ENCODE results near the gene RPTOR. TPM values are rescaled to one million over a fixed set of nuclear protein-coding genes. Genes with fewer than 3 reads are reported as not detected.

RPTOR gene
- polyA plus RNA-seq, 1 donor from 2014 or later, result 8.0 TPM

DNA sequence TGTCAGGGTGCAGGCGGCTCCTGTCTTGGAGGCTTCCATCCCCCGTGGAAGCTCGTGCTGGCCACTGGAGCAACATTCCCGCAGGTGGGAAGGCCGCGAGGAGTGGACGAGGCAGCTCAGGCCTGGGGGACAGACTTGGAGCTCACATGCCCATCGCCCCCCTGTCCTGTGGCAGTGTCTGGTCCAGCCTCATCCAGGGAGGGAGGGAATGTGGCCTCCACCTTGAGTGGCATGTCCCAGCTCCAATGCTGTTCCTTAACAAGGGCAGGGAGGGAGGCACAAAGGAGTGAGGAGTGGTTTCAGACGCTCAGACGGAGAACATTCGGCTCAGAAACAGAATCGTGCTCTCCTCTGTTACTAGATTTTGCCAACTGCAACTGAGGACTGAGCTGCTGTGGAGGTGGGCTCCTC is 287.6 kb downstream of the RPTOR start:
- Histone ChIP-seq H3K4me2 (ENCODE audit: low read length) (peak overlapping the region; percentile 67), H3K9me2 (ENCODE audit: insufficient read depth, low read length) (no peaks in the 10 kb centered on the region), H3K27me3 (ENCODE audit: insufficient read depth, low read depth, low read length) (no peaks in the 10 kb centered on the region), H2AFZ (ENCODE audit: low read depth, low read length) (peak overlapping the region; percentile 42), H4K20me1 (ENCODE audit: insufficient read depth) (no peaks in the 10 kb centered on the region), H3F3A (ENCODE audit: insufficient read depth, low read length, poor library complexity, severe bottlenecking) (peaks cover 9% of the 10 kb centered on the region), H3K9ac (ENCODE audit: low read length) (peak overlapping the region; percentile 72), H3K36me3 (ENCODE audit: insufficient read depth, low read length) (no peaks in the 10 kb centered on the region), H3K9me3 (ENCODE audit: low read length) (no peaks in the 10 kb centered on the region), H3K4me3 (ENCODE audit: low read length) (peak overlapping the region; percentile 61), H3K79me2 (replicated peaks; ENCODE audit: insufficient read depth, low read length) (no peaks in the 10 kb centered on the region), H3K27ac (ENCODE audit: low read length) (peak overlapping the region; percentile 89)
- TF ChIP-seq POLR2AphosphoS5 (IDR thresholded peaks at IDR 0.05) (peak; percentile 45), RAD21 (conservative IDR thresholded peaks at IDR 0.05) (no peak), TAF1 (IDR thresholded peaks at IDR 0.05; ENCODE audit: low read depth) (no peak)

DNA sequence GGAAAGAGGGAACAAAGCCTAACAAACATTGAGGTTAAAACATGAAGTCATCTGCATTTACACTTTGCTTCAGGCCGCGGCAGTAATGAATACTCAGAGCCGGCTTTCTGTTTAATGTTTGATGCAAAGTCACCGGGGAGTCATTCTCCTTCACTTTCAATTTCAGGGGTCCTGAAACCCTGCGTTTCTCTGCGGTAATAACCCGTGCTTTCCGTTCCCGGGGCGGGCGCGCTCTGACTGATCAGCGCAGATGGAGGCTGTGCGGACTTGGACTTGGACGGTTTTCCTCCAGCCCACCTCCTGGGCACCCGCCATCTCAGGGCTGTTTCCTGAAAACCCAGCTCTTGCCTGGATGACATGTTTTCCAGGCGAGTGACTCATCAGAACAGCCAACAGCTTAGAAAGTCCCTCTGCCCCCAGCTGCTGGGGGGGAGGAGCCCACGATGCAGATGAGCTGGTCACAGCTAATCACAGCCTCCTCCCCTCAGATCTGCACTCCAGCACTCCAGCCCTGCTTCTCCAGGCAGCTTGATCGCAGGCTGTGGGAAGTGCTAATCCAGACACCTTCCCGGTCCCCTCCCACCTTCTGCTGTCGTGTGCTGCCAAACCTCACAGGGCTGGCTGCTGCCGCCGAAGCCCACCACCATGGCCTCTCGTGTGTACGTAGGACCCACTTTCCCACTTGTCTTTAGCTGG is 288.4 kb downstream of the RPTOR start:
- H3K9ac ChIP-seq (ENCODE audit: low read length), result peak overlapping the region; percentile 72
- TF ChIP-seq EP300 (conservative IDR thresholded peaks at IDR 0.05; ENCODE audit: poor library complexity, severe bottlenecking) (no peak), MXI1 (conservative IDR thresholded peaks at IDR 0.05; ENCODE audit: poor library complexity, severe bottlenecking) (peak; percentile 27), TAF1 (IDR thresholded peaks at IDR 0.05; ENCODE audit: low read depth) (peak; percentile 69), SMC3 (conservative IDR thresholded peaks at IDR 0.05; ENCODE audit: poor library complexity) (peak; percentile 63), POLR2AphosphoS5 (IDR thresholded peaks at IDR 0.05) (peak; percentile 65), RAD21 (conservative IDR thresholded peaks at IDR 0.05) (peak; percentile 51), EZH2 (IDR thresholded peaks at IDR 0.05; ENCODE audit: borderline replicate concordance, insufficient read depth, low read length, poor library complexity, severe bottlenecking) (no peak)
- TF ChIP-seq, protein P1, sequence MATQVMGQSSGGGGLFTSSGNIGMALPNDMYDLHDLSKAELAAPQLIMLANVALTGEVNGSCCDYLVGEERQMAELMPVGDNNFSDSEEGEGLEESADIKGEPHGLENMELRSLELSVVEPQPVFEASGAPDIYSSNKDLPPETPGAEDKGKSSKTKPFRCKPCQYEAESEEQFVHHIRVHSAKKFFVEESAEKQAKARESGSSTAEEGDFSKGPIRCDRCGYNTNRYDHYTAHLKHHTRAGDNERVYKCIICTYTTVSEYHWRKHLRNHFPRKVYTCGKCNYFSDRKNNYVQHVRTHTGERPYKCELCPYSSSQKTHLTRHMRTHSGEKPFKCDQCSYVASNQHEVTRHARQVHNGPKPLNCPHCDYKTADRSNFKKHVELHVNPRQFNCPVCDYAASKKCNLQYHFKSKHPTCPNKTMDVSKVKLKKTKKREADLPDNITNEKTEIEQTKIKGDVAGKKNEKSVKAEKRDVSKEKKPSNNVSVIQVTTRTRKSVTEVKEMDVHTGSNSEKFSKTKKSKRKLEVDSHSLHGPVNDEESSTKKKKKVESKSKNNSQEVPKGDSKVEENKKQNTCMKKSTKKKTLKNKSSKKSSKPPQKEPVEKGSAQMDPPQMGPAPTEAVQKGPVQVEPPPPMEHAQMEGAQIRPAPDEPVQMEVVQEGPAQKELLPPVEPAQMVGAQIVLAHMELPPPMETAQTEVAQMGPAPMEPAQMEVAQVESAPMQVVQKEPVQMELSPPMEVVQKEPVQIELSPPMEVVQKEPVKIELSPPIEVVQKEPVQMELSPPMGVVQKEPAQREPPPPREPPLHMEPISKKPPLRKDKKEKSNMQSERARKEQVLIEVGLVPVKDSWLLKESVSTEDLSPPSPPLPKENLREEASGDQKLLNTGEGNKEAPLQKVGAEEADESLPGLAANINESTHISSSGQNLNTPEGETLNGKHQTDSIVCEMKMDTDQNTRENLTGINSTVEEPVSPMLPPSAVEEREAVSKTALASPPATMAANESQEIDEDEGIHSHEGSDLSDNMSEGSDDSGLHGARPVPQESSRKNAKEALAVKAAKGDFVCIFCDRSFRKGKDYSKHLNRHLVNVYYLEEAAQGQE (IDR thresholded peaks at IDR 0.05; ENCODE audit: borderline replicate concordance), result peak; percentile 64
- TF ChIP-seq, protein P2, sequence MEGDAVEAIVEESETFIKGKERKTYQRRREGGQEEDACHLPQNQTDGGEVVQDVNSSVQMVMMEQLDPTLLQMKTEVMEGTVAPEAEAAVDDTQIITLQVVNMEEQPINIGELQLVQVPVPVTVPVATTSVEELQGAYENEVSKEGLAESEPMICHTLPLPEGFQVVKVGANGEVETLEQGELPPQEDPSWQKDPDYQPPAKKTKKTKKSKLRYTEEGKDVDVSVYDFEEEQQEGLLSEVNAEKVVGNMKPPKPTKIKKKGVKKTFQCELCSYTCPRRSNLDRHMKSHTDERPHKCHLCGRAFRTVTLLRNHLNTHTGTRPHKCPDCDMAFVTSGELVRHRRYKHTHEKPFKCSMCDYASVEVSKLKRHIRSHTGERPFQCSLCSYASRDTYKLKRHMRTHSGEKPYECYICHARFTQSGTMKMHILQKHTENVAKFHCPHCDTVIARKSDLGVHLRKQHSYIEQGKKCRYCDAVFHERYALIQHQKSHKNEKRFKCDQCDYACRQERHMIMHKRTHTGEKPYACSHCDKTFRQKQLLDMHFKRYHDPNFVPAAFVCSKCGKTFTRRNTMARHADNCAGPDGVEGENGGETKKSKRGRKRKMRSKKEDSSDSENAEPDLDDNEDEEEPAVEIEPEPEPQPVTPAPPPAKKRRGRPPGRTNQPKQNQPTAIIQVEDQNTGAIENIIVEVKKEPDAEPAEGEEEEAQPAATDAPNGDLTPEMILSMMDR (IDR thresholded peaks at IDR 0.05; ENCODE audit: poor library complexity, severe bottlenecking), result no peak
- peaks cover 9% of the 10 kb centered on the region for H3F3A ChIP-seq (ENCODE audit: insufficient read depth, low read length, poor library complexity, severe bottlenecking)
- peak overlapping the region; percentile 89 for H3K27ac ChIP-seq (ENCODE audit: low read length)
- H3K9me2 ChIP-seq (ENCODE audit: insufficient read depth, low read length), result no peaks in the 10 kb centered on the region
- no peaks in the 10 kb centered on the region for H4K20me1 ChIP-seq (ENCODE audit: insufficient read depth)
- peak overlapping the region; percentile 61 for H3K4me3 ChIP-seq (ENCODE audit: low read length)
- H3K27me3 ChIP-seq (ENCODE audit: insufficient read depth, low read depth, low read length), result no peaks in the 10 kb centered on the region
- H3K4me2 ChIP-seq (ENCODE audit: low read length), result peak overlapping the region; percentile 67
- H2AFZ ChIP-seq (ENCODE audit: low read depth, low read length), result no peak overlapping the region
- H3K36me3 ChIP-seq (ENCODE audit: insufficient read depth, low read length), result no peaks in the 10 kb centered on the region
- H3K9me3 ChIP-seq (ENCODE audit: low read length), result no peaks in the 10 kb centered on the region
- H3K79me2 ChIP-seq (replicated peaks; ENCODE audit: insufficient read depth, low read length), result no peaks in the 10 kb centered on the region
